Left ventricle myocardium inferior (tissue), 1 donor: Measurements from ENCODE around the gene LACRT. TPM values are rescaled to one million over a fixed set of nuclear protein-coding genes. Genes with fewer than 3 reads are reported as not detected.

Source experiments
- DNase-seq: peaks from one replicate; pipeline ENCODE4 v3.0.0-alpha.2; 2020
- H3K27ac ChIP-seq: fragments of 200-600 bp; replicated peaks from 2 replicates; pipeline ENCODE4 v1.8.0; 2021
- H3K27me3 ChIP-seq: fragments of 200-600 bp; 2 replicates; pipeline ENCODE4 v1.8.0; 2021; ENCODE audit warnings: low read depth
- H3K36me3 ChIP-seq: fragments of 200-600 bp; 2 replicates; pipeline ENCODE4 v1.8.0; 2021
- H3K4me1 ChIP-seq: fragments of 200-600 bp; 2 replicates; pipeline ENCODE4 v1.8.0; 2021
- H3K4me3 ChIP-seq: fragments of 200-600 bp; 2 replicates; pipeline ENCODE4 v1.8.0; 2021; ENCODE audit warnings: mild to moderate bottlenecking, moderate library complexity
- H3K9me3 ChIP-seq: fragments of 200-600 bp; replicated peaks from 2 replicates; pipeline ENCODE4 v1.8.0; 2021
- intact Hi-C: fragments of 100-400 bp; cut with micrococcal nuclease; formaldehyde crosslinking; loops from one replicate; pipeline ENCODE4 v1.11.0; 2022
- total RNA-seq: library from RNA; stranded (reverse); fragmentation: NEBNext Ultra II Directional; extraction: Animal tissue kit (Norgen Biotek cat#: 25700); gene quantifications from one replicate; pipeline ENCODE4 v1.2.1, GENCODE V29; 2021
- TF ChIP-seq, protein P1 (sequence below): fragments of 200-600 bp; IDR thresholded peaks from 2 replicates; pipeline ENCODE4 v1.8.0; 2021; ENCODE audit warnings: antibody characterized with exemption, mild to moderate bottlenecking, borderline replicate concordance
- donor health status: DM: no; HTN: yes; CAD: no; lungs with severe emphysema.

LACRT gene
- total RNA-seq, 1 donor from 2014 or later = not detected

DNA sequence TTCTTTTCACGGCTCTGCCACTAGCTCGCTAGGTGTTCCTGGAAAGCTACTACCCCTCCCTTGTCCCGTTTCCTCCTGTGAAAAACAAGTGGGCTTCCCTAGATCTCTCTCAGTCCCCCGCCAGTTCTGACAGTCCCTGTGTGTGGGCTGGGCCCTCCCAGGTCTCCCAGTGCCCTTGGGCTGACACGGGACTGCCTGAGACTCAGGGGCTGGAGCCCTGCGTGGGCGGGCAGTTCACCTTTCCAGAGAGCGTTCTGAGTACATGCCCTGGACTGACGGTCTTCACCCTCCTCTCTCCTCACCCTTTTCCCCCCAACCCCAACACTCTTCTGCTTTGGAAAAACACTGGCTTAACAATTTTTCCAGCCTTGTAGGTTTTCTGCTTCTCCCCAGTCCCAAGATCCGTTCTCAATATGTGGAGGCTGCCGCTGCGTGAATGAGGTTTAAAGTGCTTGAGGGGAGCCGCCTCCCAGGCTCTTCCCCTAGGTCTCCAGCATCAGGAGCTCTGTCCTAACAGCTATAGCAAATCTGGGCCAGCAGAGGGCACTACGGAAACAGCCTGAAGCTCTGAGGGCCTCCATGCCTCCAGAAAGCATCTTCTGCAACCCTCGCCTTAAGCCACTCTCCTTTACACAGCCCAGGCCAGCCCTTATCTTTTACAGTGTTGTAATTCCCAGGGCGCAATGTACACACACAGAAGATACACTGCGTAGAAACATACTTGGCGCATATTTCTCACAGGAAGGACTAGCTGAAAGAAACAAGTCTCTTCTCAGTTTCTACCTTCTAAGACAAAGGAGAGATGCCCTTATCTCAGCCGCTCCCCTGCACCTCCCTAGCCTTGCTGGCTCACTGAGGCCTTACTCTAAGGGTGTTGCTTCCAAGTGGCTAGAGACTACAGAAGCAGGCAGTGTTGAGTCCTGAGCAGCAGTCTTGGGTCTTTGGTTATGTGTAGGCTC lies 23.9 kb upstream of the LACRT start:
- Histone ChIP-seq H3K27ac (no peak overlapping the region), H3K9me3 (no peaks in the 10 kb centered on the region), H3K4me1 (no peaks in the 10 kb centered on the region), H3K36me3 (no peaks in the 10 kb centered on the region), H3K27me3 (peaks cover 49% of the 10 kb centered on the region), H3K4me3 (no peak overlapping the region)
- intact Hi-C loops = no loop called here
- DNase-seq = peak; percentile 18
- TF ChIP-seq, protein P1, sequence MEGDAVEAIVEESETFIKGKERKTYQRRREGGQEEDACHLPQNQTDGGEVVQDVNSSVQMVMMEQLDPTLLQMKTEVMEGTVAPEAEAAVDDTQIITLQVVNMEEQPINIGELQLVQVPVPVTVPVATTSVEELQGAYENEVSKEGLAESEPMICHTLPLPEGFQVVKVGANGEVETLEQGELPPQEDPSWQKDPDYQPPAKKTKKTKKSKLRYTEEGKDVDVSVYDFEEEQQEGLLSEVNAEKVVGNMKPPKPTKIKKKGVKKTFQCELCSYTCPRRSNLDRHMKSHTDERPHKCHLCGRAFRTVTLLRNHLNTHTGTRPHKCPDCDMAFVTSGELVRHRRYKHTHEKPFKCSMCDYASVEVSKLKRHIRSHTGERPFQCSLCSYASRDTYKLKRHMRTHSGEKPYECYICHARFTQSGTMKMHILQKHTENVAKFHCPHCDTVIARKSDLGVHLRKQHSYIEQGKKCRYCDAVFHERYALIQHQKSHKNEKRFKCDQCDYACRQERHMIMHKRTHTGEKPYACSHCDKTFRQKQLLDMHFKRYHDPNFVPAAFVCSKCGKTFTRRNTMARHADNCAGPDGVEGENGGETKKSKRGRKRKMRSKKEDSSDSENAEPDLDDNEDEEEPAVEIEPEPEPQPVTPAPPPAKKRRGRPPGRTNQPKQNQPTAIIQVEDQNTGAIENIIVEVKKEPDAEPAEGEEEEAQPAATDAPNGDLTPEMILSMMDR = peak; percentile 55

DNA sequence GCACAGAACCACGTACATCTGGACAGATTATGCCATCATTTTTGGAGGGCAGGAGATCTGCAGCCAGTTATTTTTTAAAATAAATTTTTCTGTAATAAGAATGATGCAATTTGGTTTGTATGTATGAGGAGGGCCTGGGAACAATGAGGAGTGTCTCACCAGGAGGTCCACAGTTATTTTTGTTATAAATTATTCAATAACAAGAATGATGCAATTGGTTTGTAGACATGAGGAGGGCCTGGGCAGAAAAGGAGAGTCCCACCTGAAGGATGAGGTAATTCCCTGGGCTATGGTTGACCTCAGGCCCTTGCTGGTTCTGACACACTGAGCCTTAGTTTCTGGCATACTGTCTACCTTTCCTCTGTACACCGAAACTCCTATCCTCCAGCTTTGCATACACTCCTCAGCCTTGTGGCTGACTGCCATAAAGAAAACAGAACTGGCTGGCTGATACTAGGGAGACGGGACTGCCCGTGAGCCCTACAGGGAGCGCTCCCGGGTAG lies 22.5 kb upstream of the LACRT start:
- Histone ChIP-seq H3K4me1 (no peaks in the 10 kb centered on the region), H3K27me3 (peaks cover 63% of the 10 kb centered on the region), H3K27ac (no peak overlapping the region), H3K9me3 (no peaks in the 10 kb centered on the region), H3K4me3 (no peak overlapping the region), H3K36me3 (no peaks in the 10 kb centered on the region)
- TF ChIP-seq, protein P1 = no peak
- intact Hi-C loops = no loop called here
- DNase-seq = no peak

DNA sequence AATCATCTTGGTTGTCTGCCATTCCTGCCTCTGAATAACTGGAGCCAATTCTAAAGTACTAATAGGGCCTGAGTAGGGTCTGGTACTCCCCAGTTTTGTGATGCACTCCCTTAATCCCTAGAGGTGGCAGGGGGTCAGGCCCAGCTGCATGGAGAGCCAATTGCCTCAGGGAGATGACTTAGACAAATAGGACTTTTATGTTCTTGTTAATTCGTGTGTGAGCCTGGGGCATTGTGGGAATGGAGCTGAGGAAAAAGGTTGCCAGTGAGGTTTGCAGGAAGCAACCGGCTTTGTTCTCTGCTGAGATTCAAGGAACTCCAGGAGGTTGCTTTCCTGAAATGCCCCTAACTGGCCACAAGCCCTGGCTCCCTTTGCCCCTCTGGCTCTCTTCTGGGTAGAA lies 20.2 kb upstream of the LACRT start:
- H3K27me3 ChIP-seq = peaks cover 80% of the 10 kb centered on the region
- peaks cover 4% of the 10 kb centered on the region for H3K4me1 ChIP-seq
- no peaks in the 10 kb centered on the region for H3K9me3 ChIP-seq
- no peak for DNase-seq
- no peaks in the 10 kb centered on the region for H3K36me3 ChIP-seq
- intact Hi-C loops = no loop called here
- H3K27ac ChIP-seq = no peak overlapping the region
- TF ChIP-seq, protein P1 = no peak
- no peak overlapping the region for H3K4me3 ChIP-seq

DNA sequence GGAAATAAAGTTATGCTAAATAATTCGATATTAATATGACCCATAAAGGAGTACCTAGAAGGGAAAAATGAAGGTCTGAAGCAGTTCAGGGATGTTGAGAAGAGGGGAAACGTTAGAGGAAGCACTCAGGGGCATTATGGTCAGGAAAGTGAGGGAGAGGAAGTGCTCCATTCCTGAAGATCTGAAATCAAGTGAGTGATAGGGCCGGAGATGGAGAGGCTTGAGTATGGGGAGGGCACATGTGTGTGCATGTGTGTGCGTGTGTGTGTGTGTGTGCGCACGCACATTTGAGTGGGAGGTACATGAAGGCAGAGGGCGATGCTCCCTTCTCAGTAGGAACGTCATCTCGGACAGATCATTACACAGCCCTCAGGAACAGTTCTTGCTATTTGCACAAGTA lies 18.3 kb upstream of the LACRT start:
- Histone ChIP-seq H3K27me3 (peaks cover 70% of the 10 kb centered on the region), H3K9me3 (no peaks in the 10 kb centered on the region), H3K27ac (no peak overlapping the region), H3K4me3 (no peak overlapping the region), H3K4me1 (peaks cover 4% of the 10 kb centered on the region), H3K36me3 (no peaks in the 10 kb centered on the region)
- intact Hi-C loops = no loop called here
- TF ChIP-seq, protein P1 = no peak
- DNase-seq = no peak

DNA sequence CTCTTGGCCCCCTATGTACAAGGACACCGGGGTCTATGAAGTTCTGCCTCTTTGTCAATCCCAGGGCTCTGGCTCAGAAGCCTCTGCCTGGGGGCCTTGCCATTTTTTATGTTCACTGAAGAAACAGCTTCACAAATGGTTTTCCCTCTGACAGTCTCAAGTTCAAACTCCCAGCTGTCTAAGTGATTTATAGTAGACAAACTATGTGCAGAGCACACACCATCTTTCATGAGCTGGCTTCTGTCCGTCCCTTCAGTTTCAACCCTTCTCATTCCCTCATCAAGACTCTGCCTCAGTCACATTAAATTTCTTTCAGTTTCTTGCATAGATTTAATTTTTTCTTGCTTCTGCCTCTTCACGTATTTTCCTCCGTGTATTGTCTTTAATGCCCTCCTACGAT lies 16.2 kb upstream of the LACRT start:
- Histone ChIP-seq H3K4me1 (peaks cover 4% of the 10 kb centered on the region), H3K36me3 (no peaks in the 10 kb centered on the region), H3K9me3 (no peaks in the 10 kb centered on the region), H3K27ac (no peak overlapping the region), H3K27me3 (peaks cover 66% of the 10 kb centered on the region), H3K4me3 (no peak overlapping the region)
- no peak for DNase-seq
- intact Hi-C loops = no loop called here
- TF ChIP-seq, protein P1 = no peak
